HFFc6 (cell line): ENCODE results near the gene SFTPD. TPM values are rescaled to one million over a fixed set of nuclear protein-coding genes. Genes with fewer than 3 reads are reported as not detected.

ENCODE experiments used
- DNase-seq: peaks from one replicate; pipeline ENCODE4 v3.0.0-alpha.2; 2018
- H3K27ac Mint-ChIP-seq: 2 replicates; pipeline ENCODE4 v1.8.0; 2020; ENCODE audit warnings: mild to moderate bottlenecking, mixed read lengths
- H3K27me3 Mint-ChIP-seq: 2 replicates; pipeline ENCODE4 v1.8.0; 2021; ENCODE audit warnings: mild to moderate bottlenecking, moderate library complexity, mixed read lengths; ENCODE audit not compliant: insufficient read depth
- H3K36me3 Mint-ChIP-seq: 2 replicates; pipeline ENCODE4 v1.8.0; 2021; ENCODE audit warnings: low read depth, mixed read lengths
- H3K4me1 Mint-ChIP-seq: 2 replicates; pipeline ENCODE4 v1.8.0; 2020; ENCODE audit warnings: low read depth, mixed read lengths
- H3K4me3 Mint-ChIP-seq: 2 replicates; pipeline ENCODE4 v1.8.0; 2020; ENCODE audit warnings: mild to moderate bottlenecking, moderate library complexity, mixed read lengths
- H3K9me3 Mint-ChIP-seq: 2 replicates; pipeline ENCODE4 v1.8.0; 2020; ENCODE audit warnings: mild to moderate bottlenecking, mixed read lengths
- total RNA-seq, 6 experiments: library from RNA; stranded (reverse); fragmentation: NEBNext Ultra II Directional; extraction: Animal tissue kit (Norgen Biotek cat#: 25700); gene quantifications; 2 replicates in 1 of 6; 3 replicates in 5 of 6; pipeline ENCODE4 v1.2.3, GENCODE V29; 2021
- TF ChIP-seq, protein P1 (sequence below): fragments of 200-600 bp; sonication (generic); IDR thresholded peaks from 2 replicates; pipeline ENCODE4 v1.5.0; 2021; ENCODE audit warnings: antibody characterized with exemption, mild to moderate bottlenecking

Gene SFTPD
- total RNA-seq, 6 experiments from 2014 or later: not detected

DNA sequence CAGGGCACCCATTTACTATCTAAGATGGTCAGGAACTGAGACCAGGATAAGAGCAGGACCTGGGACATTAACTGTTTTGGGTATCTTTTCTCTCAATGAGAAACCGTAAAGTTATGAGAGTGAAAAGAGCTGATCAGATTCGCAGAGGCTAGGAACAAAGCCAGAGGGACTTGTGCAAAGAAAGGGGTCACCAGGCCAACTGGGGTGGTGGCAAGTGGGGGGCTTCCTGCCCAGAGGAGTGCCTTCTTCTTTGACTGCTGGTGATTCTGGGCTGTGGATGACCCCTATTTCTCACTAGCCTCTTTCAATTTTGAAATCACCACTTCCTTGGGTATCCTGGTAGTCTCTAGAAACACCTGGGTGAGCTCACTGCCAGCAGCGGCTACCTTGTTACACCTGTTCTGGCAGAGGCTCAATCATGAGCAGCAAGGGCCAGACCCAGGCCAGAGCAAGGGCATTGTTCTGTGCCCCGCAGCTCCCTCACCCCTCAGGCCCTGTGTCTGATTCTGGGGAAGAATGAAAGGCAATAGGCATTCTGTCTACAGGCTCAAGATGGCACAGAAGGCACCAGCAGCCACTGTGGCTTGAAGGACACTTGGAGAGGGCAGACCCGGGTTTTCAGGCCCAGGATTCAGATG lies 999 bp downstream of the SFTPD start:
- no peak for DNase-seq
- TF ChIP-seq, protein P1, sequence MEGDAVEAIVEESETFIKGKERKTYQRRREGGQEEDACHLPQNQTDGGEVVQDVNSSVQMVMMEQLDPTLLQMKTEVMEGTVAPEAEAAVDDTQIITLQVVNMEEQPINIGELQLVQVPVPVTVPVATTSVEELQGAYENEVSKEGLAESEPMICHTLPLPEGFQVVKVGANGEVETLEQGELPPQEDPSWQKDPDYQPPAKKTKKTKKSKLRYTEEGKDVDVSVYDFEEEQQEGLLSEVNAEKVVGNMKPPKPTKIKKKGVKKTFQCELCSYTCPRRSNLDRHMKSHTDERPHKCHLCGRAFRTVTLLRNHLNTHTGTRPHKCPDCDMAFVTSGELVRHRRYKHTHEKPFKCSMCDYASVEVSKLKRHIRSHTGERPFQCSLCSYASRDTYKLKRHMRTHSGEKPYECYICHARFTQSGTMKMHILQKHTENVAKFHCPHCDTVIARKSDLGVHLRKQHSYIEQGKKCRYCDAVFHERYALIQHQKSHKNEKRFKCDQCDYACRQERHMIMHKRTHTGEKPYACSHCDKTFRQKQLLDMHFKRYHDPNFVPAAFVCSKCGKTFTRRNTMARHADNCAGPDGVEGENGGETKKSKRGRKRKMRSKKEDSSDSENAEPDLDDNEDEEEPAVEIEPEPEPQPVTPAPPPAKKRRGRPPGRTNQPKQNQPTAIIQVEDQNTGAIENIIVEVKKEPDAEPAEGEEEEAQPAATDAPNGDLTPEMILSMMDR: no peak
- Mint-ChIP-seq H3K4me1 (no peaks in the 10 kb centered on the region), H3K27me3 (peaks cover 39% of the 10 kb centered on the region), H3K9me3 (peaks cover under 1% of the 10 kb centered on the region; the same call in 1 of the 2 replicates), H3K4me3 (no peak overlapping the region), H3K27ac (no peak overlapping the region), H3K36me3 (0 out of 2 replicates have a peak, but pooled peaks cover under 1% of the 10 kb centered on the region)

DNA sequence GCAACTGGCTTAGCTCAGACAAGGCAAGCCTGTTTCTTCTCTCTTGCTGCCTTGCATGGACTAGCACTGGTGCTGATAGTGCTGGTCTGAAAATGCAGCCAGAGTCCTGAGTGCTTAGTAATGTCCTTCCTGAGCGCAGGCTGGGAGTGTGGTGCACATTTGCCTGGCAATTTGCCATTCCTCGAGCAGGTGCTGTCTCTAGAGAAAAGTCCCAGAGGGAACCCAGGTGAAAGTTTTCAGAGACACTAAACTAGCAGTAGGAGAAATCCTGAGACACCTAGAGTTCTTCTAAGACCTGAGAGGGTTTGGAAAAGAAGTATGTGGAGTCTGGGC lies 1.9 kb downstream of the SFTPD start:
- Mint-ChIP-seq H3K27ac (no peak overlapping the region), H3K9me3 (no peaks in the 10 kb centered on the region), H3K4me3 (no peak overlapping the region), H3K27me3 (peaks cover 45% of the 10 kb centered on the region), H3K4me1 (no peaks in the 10 kb centered on the region), H3K36me3 (no peaks in the 10 kb centered on the region)
- no peak for DNase-seq
- TF ChIP-seq, protein P1: no peak

DNA sequence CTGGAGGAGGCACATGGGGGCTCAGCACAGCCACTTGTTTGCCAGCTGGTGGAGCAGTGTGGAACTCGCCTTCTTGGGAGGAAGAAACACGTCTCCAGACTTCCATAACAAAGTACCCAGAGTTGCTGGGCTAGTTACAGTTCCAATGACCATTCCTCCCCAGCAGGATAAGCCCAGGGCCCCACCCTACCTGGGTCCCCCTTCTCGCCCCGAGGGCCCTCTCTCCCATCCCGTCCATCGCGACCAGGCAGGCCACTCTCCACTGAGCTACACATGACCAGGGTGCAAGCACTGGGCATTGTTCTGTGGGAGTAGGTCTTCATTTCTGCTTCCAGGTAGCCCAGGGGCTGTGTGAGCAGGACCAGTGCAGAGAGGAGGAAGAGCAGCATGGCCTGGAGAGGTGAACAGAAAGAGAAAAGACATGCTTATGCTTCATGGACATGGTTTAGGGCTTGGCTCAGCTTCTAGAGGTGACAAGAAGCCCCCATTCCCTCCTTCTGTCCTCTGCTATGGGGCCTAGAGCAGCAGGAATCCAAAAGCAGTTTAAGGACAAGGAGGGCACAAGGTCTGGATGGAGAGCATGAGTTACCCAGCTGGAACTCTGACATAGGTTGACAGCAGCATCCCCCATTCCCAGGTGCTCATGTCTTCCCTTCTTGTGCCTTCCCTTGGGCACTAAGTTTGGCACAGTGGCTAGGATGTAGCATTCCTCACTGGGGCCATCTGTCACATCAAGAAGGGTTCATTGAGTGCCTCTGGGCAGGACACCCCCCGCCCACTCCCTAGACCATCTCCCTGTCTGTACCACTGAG lies 2.4 kb downstream of the SFTPD start:
- no peak for DNase-seq
- Mint-ChIP-seq H3K27ac (no peak overlapping the region), H3K27me3 (peaks cover 45% of the 10 kb centered on the region), H3K4me3 (no peak overlapping the region), H3K4me1 (no peaks in the 10 kb centered on the region), H3K9me3 (no peaks in the 10 kb centered on the region), H3K36me3 (no peaks in the 10 kb centered on the region)
- TF ChIP-seq, protein P1: no peak

DNA sequence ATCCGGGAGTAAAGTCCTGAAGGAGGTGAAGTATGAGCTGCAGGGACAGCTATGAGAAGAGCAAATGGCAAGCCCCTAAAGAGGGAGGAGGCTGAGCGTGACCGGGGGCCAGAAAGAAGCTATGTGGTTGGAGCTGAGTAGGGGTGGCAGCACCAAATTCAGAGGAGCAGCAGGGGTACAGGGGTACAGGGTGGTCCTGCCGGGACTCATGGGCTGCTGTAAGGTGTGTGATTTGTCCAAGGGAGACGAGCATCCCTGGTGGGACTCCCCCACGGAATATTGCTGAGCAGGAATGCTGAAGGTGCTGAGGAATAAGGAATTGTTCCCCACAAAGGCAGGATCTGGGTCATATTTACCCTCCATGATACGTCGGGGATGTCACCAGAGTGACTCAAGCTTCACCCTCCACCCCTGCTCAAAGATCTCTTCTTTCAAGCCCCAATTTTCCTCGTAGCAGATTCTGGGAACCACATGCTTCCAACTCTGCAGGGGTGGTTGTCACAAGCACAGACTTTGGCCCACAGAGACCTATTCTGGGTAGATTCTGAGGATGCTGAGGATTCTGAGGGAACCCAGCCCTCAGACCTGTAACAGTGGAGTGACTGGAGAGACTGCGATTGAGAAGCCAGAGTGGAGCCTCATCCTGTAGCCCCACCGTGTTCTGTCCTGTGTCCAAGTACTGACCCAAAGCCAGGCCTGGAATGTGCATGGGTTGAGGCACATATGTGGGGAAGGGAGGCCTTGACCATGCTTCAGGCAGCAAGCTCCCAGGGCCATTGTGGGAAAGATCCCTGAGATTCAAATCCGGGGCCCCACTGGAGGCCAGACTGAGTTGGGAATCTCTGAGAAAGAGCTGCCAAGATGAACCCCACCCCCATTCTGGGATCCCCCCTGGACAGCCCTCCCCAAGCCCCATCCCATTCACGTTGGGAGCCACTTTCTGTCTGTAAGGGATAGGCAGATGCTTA lies 4.2 kb downstream of the SFTPD start:
- no peak for DNase-seq
- TF ChIP-seq, protein P1: no peak
- H3K27me3 Mint-ChIP-seq: peaks cover 54% of the 10 kb centered on the region
- no peaks in the 10 kb centered on the region for H3K4me1 Mint-ChIP-seq
- no peak overlapping the region for H3K4me3 Mint-ChIP-seq
- H3K27ac Mint-ChIP-seq: no peak overlapping the region
- no peaks in the 10 kb centered on the region for H3K9me3 Mint-ChIP-seq
- no peaks in the 10 kb centered on the region for H3K36me3 Mint-ChIP-seq

DNA sequence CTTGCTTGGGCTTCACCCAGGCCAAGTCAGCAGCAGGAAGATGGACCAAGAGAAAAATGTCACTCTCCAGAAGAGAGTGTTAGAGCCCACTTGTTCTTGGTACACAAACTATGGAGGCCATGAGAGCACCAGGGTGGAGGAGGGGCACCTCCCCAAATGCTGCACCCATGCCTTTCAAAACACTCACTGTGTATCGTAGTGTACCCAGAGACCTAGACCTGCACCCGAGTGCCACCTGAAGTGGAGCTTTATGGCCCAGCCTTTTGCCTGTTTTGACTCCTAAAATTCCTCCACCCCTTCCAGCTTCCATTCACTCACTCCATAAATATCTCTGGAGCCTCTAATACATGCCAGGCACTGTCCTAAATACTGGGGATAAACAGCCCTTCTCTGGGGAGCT lies 5.0 kb downstream of the SFTPD start:
- DNase-seq: no peak
- no peaks in the 10 kb centered on the region for H3K36me3 Mint-ChIP-seq
- TF ChIP-seq, protein P1: no peak
- H3K4me1 Mint-ChIP-seq: no peaks in the 10 kb centered on the region
- H3K27ac Mint-ChIP-seq: no peak overlapping the region
- H3K27me3 Mint-ChIP-seq: peaks cover 55% of the 10 kb centered on the region
- H3K4me3 Mint-ChIP-seq: no peak overlapping the region
- H3K9me3 Mint-ChIP-seq: no peaks in the 10 kb centered on the region
